ENCODE data around the gene CTRB2.
"Not testable (repeated sequence)": the region's sequence is repeated elsewhere in the genome, so short reads cannot be mapped to it uniquely, and the experiment has no call there.

Gene CTRB2

GRCh38 chr16:75242436-75243078, 35.6 kb upstream of the CTRB2 start:
- not testable (repeated sequence) for H3K4me3 ChIP-seq (ENCODE audit: low read depth, low read length)

GRCh38 chr16:75241955-75242354, 35.0 kb upstream of the CTRB2 start:
- no peak overlapping the region for H3K4me3 ChIP-seq (ENCODE audit: low read depth, low read length)

- no peak overlapping the region for H3K4me3 ChIP-seq (ENCODE audit: low read depth, low read length)
These were observed 34.5 kb upstream of the CTRB2 start for GRCh38 chr16:75241412-75241811.

GRCh38 chr16:75240633-75241032, 33.7 kb upstream of the CTRB2 start:
- not testable (repeated sequence) for H3K4me3 ChIP-seq (ENCODE audit: low read depth, low read length)

- H3K4me3 ChIP-seq (ENCODE audit: low read depth, low read length): no peak overlapping the region
These were observed 32.7 kb upstream of the CTRB2 start for GRCh38 chr16:75239542-75240122.

GRCh38 chr16:75238853-75239541, 32.0 kb upstream of the CTRB2 start:
- H3K4me3 ChIP-seq (ENCODE audit: low read depth, low read length): no peak overlapping the region

GRCh38 chr16:75238132-75238852, 31.3 kb upstream of the CTRB2 start:
- no peak overlapping the region for H3K4me3 ChIP-seq (ENCODE audit: low read depth, low read length)

- no peak overlapping the region for H3K4me3 ChIP-seq (ENCODE audit: low read depth, low read length)
These were observed 30.6 kb upstream of the CTRB2 start for GRCh38 chr16:75237398-75238131.

DNA sequence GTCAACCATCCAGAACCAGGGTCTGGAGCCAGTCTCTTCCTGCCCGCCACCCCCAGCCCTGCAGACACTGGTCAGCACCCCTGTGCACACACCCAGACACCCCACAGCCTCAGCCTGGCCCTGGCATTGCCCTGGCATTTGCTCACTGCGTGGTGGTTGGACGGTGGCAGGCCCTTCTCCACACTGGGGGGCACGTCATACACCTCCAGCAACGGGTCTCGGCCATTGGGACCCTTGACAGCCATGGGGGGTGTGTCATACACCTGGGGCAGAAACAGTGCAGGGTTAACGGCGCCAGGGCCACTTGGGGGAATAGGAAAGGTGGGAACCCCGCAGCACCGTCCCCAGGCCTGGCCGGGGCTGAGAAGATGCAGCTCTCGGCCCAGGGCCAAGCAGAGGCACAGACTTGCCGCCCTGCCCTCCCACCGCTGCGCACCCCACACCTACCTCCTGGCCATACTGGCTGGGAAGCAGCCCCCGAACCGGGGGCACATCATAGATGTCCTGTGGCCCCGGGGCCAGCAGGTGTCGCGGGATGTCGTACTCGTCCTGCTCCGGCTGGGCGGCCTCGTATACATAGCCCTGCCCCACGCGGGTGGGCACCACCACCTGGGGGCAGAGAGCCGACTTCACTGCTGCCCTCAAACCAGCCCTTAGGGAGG, 29.9 kb upstream of the CTRB2 start:
- H3K4me3 ChIP-seq (ENCODE audit: low read depth, low read length): no peak overlapping the region

- H3K4me3 ChIP-seq (ENCODE audit: low read depth, low read length): no peak overlapping the region
These were observed 29.3 kb upstream of the CTRB2 start for GRCh38 chr16:75236232-75236631.

DNA sequence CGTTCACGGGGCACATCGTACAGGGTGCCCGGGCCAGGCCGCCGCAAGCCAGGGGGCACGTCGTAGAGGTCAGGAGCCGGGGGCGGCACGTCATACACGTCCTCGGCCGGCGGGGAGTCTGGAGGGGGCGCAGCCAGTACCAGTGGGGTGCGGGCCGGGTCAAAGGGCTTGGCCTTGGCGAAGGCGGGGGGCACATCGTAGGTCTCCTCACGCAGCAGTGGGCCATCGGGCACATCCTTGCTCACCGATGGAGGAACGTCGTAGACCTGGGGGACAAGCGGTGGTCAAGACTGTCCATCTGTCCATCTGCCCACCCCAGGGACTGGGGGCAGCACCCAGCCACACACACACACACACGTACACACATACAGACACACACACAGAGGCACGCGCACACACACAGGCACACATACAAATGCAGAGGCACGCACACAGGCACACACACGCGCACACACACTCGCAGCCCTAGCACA, 28.8 kb upstream of the CTRB2 start:
- H3K4me3 ChIP-seq (ENCODE audit: low read depth, low read length): no peak overlapping the region

- no peak overlapping the region for H3K4me3 ChIP-seq (ENCODE audit: low read depth, low read length)
These were observed 28.1 kb upstream of the CTRB2 start for GRCh38 chr16:75234856-75235696.

- H3K4me3 ChIP-seq (ENCODE audit: low read depth, low read length): no peak overlapping the region
These were observed 26.6 kb upstream of the CTRB2 start for GRCh38 chr16:75233611-75233938.

GRCh38 chr16:75231570-75231969, 24.6 kb upstream of the CTRB2 start:
- H3K4me3 ChIP-seq (ENCODE audit: low read depth, low read length): no peak overlapping the region

GRCh38 chr16:75230471-75231110, 23.6 kb upstream of the CTRB2 start:
- H3K4me3 ChIP-seq (ENCODE audit: low read depth, low read length): no peak overlapping the region

- no peak overlapping the region for H3K4me3 ChIP-seq (ENCODE audit: low read depth, low read length)
These were observed 22.4 kb upstream of the CTRB2 start for GRCh38 chr16:75229172-75230031.

- no peak overlapping the region for H3K4me3 ChIP-seq (ENCODE audit: low read depth, low read length)
These were observed 21.4 kb upstream of the CTRB2 start for GRCh38 chr16:75228143-75228976.

Data from iPS-11a (cell line).